HL-60/S4 treated with phorbol 12-myristate 13-acetate at 8.2 ng/mL for 4 days and 3 days (cell line): Measurements from ENCODE around the gene SOX18.
"Not testable (repeated sequence)": the region's sequence is repeated elsewhere in the genome, so short reads cannot be mapped to it uniquely, and the experiment has no call there.

Experiments used
- in situ Hi-C: fragments of 300-500 bp; cut with MboI; formaldehyde crosslinking; loops from 2 replicates; pipeline ENCODE4 v1.15.0; 2022; ENCODE audit warnings: low sequenced_read_pairs

Gene SOX18

DNA sequence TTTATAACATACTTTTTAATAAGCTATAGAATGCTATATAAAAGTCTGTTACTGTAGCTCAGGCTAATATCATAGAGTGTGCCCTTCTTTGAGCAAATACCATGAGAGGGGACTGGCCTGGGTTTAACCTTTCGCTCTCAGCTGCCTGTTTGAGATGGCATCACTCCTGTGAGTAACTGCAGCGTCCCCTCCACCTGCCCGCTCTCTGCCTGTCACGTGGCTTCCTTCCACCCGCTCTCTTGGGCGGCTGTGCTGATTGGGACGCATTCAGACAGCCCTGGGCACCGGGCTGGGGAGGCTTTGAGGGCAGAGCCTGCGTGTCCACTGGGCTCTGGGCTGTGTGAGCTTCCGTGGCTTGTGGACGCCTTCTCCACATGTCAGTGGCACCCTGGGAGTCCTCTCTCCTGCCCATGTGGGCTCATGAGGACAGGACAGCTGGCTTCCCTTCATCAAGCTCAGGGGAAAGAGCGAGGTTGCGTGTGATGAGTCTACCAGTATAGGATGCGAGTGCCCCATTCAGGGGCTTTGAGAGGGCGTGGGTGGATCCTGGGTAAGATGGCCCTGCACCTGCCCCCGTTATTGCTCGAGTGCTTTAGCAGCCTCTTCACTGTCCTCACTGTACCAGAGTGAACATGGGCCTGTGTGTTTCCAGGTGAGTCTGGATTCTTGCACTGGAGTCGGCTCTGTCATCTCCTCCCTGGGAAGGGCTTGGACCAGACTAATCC is 24.2 kb downstream of the SOX18 start:
- in situ Hi-C loops = no loop called here

DNA sequence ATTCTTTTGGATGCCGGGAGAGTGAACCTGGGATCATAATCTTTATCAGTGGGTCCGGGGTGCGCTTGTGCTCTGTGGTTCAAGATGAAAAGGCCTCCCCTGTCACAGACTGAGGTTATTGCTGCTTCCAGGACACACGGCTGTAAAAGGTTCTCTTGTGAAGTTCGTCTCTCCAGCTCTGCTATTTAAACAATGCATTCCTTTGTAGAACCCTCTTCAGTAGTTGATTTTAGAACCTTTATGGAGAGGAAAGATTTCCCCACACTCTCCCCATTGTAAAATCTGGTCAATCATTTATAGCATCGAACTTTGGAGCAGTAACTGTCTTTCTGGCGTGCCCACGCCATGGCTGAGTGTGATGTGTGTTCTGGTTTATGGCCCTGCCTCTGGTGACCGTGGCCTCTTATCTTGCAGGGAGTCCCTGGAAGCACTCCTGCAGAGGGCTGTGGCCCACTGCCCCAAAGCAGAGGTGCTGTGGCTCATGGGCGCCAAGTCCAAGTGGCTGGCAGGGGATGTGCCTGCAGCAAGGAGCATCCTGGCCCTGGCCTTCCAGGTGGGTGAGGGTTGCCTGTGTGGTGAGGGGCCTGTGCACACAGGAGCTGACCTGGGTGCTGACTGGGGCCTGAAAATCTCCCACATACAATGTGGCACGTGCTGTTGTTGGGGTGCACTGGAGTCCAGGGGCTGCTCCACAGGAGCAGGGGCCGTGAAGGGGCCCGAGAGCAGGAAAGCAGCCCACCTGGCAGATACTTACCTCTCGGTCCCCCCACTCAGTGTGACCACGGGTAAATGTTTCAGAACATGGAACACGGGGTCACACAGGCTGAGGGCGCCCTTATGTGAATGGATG is 25.1 kb downstream of the SOX18 start:
- in situ Hi-C loops = no loop called here

DNA sequence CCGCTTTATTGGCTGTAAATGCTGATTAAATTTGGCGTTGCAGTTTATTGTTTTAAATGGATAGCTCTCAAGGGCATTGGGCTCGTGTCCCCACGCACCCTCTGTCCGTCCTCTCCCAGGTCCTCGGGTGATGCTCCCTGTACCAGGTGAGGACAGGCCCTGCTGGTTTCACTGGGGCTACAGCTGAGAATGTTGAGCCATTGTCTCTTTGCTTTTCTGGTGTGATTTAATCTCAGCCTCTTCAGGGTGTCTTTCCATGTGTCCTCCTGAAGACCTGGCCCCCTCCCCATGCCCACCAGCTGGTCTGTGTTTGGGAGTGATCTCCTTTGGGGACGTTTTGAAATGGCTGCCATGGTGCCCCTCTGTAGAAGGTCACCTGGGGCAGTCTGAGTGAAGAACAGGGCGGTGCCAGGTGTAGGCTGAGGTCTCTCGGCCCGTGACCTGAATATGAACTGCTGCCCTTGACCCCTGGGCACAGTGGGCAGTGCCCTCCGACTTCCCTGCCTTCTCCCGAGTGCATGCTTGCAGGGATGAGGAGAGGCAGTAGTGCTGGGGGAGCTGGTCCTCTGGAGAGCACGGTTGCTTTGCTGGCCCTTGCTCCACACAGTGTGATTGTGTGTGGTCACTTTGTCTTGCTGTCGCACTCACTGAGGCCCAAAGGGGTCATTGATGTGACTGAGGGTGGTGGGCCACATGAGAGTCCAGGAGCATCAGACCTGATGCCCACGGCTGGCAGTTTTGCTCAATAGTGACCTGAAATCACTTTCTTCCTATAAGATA is 25.9 kb downstream of the SOX18 start:
- in situ Hi-C loops = no loop called here

DNA sequence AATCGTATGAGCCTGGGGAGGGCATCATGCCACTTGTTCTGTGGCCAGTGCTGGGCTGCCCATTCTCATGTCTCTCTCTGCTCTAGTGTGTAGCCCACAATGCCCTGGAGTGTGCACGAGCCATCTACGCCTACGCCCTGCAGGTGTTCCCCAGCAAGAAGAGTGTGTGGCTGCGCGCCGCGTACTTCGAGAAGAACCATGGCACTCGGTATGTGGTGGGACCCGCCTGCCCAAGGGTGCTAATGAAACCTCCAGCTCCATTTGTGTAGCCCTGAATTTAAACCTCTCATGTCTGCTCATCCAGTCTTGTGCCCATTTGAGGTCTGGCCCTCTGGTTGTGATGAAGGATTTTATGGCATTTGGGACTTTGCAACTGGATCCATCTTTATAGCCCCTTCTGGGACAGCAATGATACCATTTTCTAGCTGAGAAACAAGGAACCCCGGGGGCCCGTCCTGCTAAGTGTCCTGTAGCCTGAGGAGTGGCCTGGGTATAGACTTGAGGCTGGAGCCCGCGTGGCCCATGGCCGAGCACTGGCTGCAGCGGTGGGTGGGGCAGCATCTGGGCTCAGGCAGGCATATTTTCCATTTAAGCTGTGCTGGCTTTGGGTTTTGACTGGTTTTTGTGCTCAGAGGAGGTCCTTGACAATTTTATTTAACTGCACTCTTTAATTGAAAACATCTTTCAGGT is 26.6 kb downstream of the SOX18 start:
- in situ Hi-C loops = no loop called here

DNA sequence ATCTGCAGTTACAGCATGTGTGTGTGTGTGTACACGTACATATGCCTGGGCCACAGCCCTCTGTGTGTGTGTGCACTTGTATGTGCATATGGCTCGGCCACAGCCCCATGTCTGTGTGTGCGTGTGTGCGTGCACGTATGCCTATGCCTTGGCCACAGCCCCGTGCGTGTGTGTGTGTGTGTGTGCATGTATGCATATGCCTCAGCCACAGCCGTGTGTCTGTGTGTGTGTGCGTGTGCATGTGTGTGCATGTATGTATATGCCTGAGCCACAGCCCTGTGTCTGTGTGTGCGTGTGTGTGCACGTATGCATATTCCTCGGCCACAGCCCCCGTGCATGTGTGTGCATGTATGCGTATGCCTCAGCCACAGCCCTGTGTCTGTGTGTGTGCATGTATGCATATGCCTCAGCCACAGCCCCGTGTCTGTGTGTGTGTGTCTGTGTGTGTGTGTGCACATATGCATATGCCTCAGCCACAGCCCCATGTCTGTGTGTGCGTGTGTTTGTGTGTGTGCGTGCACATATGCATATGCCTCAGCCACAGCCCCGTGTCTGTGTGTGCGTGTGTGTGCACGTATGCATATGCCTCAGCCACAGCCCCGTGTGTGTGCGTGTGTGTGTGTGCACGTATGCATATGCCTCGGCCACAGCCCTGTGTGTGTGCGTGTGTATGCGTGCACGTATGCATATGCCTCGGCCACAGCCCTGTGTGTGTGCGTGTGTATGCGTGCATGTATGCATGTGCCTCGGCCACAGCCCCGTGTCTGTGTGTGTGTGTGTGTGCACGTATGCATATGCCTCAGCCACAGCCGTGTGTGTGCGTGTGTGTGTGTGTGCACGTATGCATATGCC is 28.1 kb downstream of the SOX18 start:
- in situ Hi-C loops = no loop called here

DNA sequence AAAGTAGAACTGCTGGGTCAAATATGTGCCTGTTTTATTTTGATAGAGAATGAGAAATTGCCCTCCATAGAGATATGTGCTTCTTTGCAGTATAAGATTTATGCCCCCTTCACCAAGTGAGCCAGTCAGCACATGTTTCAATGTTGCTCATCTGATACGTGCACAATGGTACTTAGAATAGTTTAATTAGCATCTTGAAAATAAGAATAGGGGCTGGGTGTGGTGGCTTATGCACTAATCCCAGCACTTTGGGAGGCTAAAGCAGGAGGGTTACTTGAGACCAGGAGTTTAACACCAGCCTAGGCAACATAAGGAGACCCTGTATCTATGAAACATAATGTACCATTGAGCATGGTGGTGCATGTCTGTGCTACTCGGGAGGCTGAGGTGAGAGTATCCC is 33.8 kb downstream of the SOX18 start:
- in situ Hi-C loops = no loop called here

DNA sequence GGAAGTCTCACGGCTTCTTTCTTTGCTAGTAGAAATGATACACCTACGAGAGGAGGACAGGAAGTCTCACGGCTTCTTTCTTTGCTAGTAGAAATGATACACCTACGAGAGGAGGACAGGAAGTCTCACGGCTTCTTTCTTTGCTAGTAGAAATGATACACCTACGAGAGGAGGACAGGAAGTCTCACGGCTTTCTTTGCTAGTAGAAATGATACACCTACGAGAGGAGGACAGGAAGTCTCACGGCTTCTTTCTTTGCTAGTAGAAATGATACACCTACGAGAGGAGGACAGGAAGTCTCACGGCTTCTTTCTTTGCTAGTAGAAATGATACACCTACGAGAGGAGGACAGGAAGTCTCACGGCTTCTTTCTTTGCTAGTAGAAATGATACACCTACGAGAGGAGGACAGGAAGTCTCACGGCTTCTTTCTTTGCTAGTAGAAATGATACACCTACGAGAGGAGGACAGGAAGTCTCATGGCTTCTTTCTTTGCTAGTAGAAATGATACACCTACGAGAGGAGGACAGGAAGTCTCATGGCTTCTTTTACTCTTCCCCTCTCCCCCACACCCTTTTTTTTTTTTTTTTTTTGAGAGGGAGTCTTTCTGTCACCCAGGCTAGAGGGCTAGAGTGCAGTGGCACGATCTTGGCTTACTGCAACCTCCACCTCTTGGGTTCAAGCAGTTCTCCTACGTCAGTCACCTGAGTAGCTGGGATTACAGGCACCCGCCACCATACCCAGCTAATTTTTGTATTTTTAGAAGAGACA is 36.9 kb downstream of the SOX18 start:
- in situ Hi-C loops = not testable (repeated sequence)

DNA sequence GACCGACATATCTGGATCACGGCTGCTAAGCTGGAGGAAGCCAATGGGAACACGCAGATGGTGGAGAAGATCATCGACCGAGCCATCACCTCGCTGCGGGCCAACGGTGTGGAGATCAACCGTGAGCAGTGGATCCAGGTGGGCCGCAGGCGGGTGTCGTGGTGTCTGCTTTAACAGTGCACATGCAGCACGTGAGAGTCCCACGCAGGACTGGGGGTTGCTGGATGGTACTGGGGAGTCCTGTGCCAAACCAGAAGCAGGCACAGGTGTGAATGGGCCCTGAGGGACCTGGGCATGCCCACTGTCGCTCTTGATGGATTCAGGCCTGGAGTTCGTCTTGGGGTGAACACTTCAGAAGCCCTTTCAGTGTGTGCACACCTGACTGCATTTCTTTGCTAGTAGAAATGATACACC is 38.1 kb downstream of the SOX18 start:
- in situ Hi-C loops = no loop called here

DNA sequence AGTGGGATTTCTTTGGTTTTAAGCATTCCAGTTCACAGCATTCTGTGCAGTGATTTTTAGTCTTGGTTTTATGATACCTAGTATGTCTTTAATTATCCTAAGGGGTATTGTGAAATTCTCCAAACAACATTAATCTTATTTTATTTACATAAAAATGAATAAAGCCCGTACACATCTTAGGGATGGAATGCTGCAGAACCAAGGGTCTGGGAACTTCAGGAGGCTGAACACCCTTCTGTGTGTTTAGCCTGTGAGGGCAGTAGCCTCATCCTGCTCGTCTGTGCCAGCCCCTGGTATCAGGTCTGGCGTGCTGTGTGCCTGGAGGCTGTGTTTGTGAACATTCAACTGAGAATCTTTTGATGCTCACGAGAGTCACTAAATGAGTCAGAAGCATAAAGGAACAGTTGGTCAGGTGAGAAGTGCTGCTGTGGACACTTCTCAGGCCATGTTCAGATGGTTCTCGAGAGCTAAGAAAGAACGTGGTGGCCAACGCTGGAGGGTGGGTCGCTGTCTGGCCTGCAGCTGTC is 38.7 kb downstream of the SOX18 start:
- in situ Hi-C loops = no loop called here

DNA sequence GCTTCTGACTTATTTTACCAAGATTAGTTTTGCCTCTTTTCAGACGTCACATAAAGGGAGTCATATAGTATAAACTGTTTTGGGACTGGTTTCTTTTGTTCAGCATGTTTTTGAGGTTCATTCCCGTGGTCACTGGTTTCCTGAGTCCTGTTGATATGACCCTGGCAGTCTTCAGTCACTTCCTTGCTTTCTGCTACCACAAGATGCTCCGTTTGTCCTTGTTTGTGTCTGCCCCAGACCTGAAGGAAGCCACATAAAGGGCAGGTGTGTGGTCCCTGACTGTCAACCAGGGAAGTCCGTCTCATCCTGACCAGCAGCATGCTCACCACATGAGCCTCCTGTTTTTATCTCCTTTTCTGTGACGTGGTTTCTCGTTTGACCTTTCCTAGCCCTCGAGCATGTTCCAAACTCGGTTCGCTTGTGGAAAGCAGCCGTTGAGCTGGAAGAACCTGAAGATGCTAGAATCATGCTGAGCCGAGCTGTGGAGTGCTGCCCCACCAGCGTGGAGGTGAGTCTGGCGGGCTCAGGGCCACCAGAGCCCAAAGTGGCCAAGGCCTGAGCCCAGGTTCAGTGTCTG is 39.5 kb downstream of the SOX18 start:
- in situ Hi-C loops = no loop called here

DNA sequence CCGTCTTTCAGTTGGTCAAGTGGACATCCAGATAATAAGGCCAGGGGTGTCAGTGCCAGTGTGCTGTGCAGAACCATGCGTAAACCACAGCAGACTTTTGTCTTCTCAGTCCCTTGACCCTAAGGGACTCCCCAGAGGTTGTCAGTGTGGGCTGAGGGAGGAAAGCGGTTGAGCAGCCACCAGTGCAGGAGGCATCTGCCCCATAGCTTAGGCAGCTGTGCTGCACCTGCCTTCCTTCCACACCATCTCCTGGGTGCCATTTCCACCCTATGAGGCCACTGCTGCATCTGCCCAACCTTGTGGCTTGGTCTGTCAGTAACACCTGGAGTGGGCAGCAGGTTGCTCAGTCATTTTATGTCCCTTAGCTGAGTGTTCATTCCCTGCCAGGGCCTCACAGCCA is 42.5 kb downstream of the SOX18 start:
- in situ Hi-C loops = no loop called here

DNA sequence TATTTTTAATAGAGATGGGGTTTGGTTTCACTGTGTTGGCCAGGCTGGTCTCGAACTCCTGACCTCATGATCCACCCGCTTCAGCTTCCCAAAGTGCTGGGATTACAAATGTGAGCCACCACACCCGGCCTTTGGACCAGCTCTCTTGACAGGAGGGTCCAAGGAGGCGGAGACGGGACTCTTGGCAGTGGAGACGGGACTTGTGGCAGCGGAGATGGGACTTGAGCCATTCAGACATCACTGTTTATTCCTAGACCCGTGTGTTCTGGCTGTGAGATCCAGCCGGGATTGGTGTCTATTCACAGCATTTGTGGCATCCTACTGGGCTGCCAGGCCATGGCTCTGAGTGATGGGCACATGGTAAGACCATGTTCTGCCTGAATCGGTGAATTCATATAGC is 42.9 kb downstream of the SOX18 start:
- in situ Hi-C loops = no loop called here

DNA sequence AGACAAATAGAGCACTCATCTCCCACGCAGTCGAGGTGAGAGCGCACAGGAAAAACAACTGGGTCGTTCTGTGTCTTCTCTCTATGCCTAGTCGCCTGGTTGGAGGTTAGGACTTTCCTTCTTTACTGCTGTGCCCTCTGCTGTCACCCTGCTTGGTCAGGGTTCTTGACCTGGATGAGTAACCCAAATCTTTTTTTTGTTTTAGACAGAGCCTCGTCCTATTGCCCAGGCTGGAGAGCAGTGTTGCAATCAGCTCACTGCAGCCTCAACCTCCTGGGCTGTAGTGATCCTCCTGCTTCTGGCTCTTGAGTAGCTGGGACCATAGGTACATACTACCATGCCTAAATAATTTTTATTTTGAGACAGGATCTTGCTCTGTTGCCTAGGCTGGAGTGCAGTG is 44.0 kb downstream of the SOX18 start:
- in situ Hi-C loops = no loop called here

DNA sequence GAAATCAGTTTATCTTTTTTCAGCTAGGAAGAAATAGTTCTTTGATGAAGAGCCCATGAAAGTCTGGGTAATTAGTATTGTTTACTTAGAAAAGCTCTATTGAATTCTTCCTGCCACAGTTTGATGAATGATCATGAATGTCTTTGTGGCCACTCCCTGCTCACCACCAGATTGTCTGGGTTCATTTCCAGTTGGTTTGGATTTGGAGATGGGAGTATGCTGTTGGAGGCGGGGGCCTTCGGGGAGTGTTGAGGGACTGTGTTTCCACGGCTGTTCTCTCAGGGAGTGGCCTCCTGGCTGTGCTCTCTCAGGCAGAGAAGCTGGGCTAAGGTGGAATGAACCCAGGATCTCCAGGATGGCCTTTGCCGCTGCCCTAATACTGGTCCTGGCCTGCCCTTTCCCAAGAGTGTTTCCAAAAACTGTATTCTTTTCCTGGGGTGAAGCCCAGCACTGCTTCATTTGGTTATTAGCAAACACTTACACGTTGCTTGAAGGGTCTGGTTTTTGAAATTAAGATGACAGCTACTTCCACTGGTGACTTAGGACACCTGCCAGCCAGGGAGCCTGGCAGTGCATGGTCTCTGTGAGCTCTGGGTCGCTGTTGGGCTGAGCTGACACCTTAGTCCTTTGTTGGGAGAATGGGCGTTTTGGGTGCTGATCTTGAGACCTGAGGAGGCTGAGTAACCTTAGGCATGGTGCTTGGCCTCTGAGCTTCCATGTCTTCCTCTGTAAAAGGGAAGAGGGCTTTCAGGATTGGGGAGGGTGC is 45.3 kb downstream of the SOX18 start:
- in situ Hi-C loops = no loop called here

DNA sequence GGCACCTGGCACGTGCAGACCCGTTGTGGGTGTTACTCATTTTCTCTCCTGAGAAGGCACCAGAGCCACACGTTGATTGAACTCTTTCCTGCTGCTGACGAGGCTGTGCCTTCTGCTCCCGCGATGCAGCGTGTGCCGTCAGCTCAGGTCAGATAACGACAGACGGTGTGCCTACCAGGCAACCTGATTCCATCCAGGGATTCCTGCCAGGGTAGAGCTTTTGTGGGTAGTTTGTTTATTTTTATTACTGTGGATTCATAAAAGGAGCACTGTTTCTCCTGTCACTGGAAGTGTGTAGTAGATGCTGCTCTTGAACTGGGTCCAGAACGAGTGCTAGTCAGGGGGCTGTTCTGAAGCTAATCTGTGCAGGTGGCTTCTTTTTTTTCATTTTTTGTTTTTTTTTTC is 47.8 kb downstream of the SOX18 start:
- in situ Hi-C loops = no loop called here

DNA sequence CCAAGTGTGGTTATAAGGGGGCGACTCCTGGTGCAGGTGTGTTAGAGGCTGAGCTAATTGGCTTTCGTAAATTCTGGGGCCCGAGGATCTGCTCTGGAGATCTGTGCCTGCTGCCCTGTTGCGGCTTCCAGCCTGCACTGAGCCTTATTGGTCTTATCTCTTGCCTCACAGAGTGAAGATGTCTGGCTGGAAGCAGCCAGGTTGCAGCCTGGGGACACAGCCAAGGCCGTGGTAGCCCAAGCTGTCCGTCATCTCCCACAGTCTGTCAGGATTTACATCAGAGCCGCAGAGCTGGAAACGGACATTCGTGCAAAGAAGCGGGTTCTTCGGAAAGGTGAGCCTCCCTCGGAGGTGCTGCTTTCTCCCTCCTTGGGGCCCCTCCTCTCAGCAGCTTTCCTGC is 48.5 kb downstream of the SOX18 start:
- in situ Hi-C loops = no loop called here
